Activated B cell treated with CpG ODN at 0.5 μM for 24 hours (primary cell): ENCODE data around the gene FARS2. TPM values are rescaled to one million over a fixed set of nuclear protein-coding genes. Genes with fewer than 3 reads are reported as not detected.

Source experiments
- ATAC-seq: fragments of 200-7000 bp; cut with Tn5 transposase; one replicate; pipeline ENCODE4 v1.10.0; 2021; ENCODE audit warnings: low read depth, mild to moderate bottlenecking, moderate library complexity
- CTCF ChIA-PET: fragments of 350-600 bp; sonication (Branson Sonifier 250); formaldehyde crosslinking; loops from one replicate; lab custom pipeline; 2021; ENCODE audit warnings: antibody characterized with exemption; lab: Charles Lee
- POLR2A ChIA-PET: fragments of 350-600 bp; sonication (Branson Sonifier 250); formaldehyde crosslinking; loops from one replicate; lab custom pipeline; 2021; ENCODE audit warnings: antibody characterized with exemption; lab: Charles Lee
- DNase-seq: peaks from one replicate; pipeline ENCODE4 v3.0.0; 2022
- H3K27ac Mint-ChIP-seq: one replicate; pipeline ENCODE4 v1.8.0; 2020; ENCODE audit warnings: mixed read lengths
- H3K27me3 Mint-ChIP-seq: one replicate; pipeline ENCODE4 v1.8.0; 2021; ENCODE audit warnings: mixed read lengths
- H3K36me3 Mint-ChIP-seq: one replicate; pipeline ENCODE4 v1.8.0; 2021; ENCODE audit warnings: low read depth, mixed read lengths
- H3K4me1 Mint-ChIP-seq: one replicate; pipeline ENCODE4 v1.8.0; 2021; ENCODE audit warnings: mixed read lengths
- H3K4me3 Mint-ChIP-seq: one replicate; pipeline ENCODE4 v1.8.0; 2020; ENCODE audit warnings: mild to moderate bottlenecking, mixed read lengths
- H3K9me3 Mint-ChIP-seq: one replicate; pipeline ENCODE4 v1.8.0; 2020; ENCODE audit warnings: mixed read lengths
- intact Hi-C: fragments of 100-400 bp; cut with micrococcal nuclease; formaldehyde crosslinking; loops from one replicate; pipeline ENCODE4 v1.15.1; 2024
- total RNA-seq: library from RNA; stranded (reverse); gene quantifications from 2 replicates; pipeline ENCODE4 v1.2.3, GENCODE V29; 2022
- TF ChIP-seq, protein P1 (sequence below): fragments of 200-600 bp; IDR thresholded peaks from one replicate; pipeline ENCODE4 v1.8.0; 2022; ENCODE audit warnings: antibody characterized with exemption, mild to moderate bottlenecking

FARS2 gene
- total RNA-seq, 1 donor from 2014 or later = 32.7 TPM

DNA sequence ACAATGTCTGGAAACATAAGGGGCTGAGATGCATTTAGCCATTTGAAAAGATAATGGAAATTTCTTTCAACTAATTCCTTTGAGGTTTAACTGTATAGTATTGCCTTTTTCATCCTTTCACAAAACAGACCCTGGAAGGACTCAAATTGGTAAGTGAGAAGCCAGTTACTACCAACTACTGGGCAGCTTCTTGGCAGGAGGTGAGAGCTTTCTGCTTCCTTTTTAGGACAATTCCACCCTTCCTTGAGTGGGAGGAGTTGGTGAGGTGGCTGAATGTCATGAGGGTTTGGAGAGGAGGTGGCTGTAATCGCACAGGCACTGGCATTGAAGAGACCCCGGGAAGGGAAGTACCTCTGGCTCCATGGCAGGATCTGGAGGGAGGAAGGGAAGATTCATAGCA lies 404.4 kb downstream of the FARS2 start:
- no peaks in the 10 kb centered on the region for H3K27me3 Mint-ChIP-seq
- intact Hi-C loops = loop anchor here (2.0 kb wide), 1 partner anchor 15 kb away; no protein-coding TSS in a partner anchor
- no peaks in the 10 kb centered on the region for H3K9me3 Mint-ChIP-seq
- CTCF ChIA-PET = no interaction called here
- peak overlapping the region; percentile 19 for H3K4me3 Mint-ChIP-seq
- POLR2A ChIA-PET = no interaction called here
- DNase-seq (no peak), ATAC-seq (no peak)
- no peaks in the 10 kb centered on the region for H3K36me3 Mint-ChIP-seq
- peak overlapping the region; percentile 74 for H3K27ac Mint-ChIP-seq
- TF ChIP-seq, protein P1, sequence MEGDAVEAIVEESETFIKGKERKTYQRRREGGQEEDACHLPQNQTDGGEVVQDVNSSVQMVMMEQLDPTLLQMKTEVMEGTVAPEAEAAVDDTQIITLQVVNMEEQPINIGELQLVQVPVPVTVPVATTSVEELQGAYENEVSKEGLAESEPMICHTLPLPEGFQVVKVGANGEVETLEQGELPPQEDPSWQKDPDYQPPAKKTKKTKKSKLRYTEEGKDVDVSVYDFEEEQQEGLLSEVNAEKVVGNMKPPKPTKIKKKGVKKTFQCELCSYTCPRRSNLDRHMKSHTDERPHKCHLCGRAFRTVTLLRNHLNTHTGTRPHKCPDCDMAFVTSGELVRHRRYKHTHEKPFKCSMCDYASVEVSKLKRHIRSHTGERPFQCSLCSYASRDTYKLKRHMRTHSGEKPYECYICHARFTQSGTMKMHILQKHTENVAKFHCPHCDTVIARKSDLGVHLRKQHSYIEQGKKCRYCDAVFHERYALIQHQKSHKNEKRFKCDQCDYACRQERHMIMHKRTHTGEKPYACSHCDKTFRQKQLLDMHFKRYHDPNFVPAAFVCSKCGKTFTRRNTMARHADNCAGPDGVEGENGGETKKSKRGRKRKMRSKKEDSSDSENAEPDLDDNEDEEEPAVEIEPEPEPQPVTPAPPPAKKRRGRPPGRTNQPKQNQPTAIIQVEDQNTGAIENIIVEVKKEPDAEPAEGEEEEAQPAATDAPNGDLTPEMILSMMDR = no peak
- H3K4me1 Mint-ChIP-seq = peaks cover 59% of the 10 kb centered on the region

DNA sequence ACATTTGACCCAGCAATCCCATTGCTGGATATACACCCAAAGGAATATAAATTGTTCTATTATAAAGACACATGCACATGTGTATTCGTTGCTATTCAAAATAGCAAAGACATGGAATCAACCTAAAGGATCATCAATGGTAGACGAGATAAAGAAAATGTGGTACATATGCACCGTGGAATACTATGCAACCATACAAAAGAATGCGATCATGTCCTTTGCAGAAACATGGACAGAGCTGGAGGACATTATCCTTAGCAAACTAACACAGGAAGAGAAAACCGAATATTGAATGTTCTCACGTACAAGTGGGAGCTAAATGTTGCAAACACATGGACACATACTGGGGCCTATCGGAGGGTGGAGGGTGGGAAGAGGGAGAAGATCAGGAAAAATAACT lies 405.4 kb downstream of the FARS2 start:
- CTCF ChIA-PET = no interaction called here
- TF ChIP-seq, protein P1 = no peak
- no peaks in the 10 kb centered on the region for H3K27me3 Mint-ChIP-seq
- no peaks in the 10 kb centered on the region for H3K9me3 Mint-ChIP-seq
- ATAC-seq = no peak
- intact Hi-C loops = no loop called here
- H3K27ac Mint-ChIP-seq = no peak overlapping the region
- POLR2A ChIA-PET = no interaction called here
- H3K36me3 Mint-ChIP-seq = peaks cover 2% of the 10 kb centered on the region
- no peak overlapping the region for H3K4me3 Mint-ChIP-seq
- no peak for DNase-seq
- H3K4me1 Mint-ChIP-seq = peaks cover 64% of the 10 kb centered on the region

DNA sequence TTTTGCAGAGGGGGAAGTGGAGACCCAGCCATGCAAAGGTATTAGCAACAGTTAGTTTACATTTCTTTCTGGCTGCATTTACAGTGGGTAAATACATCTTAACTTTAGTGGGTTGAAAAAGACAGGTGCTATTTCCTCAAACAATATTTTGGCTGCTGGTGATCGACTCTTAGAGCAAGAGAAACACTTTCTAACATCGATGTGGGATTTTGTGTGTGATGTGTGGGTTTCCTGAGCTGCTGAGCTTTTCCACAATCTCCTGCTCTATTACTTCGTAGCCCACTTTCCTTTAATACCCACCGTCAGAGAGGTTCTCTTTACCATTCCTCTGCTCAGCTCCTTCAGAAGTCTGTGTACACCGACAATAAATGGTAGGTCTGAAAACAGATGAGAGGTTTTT lies 406.4 kb downstream of the FARS2 start:
- CTCF ChIA-PET = no interaction called here
- no peak for ATAC-seq
- POLR2A ChIA-PET = interaction anchor here (0.6 kb wide), 1 partner anchor 31 kb away, joined by 5 read pairs; no protein-coding TSS in a partner anchor
- H3K4me1 Mint-ChIP-seq = peaks cover 57% of the 10 kb centered on the region
- TF ChIP-seq, protein P1 = no peak
- no peaks in the 10 kb centered on the region for H3K9me3 Mint-ChIP-seq
- no peak for DNase-seq
- no peaks in the 10 kb centered on the region for H3K27me3 Mint-ChIP-seq
- no peak overlapping the region for H3K4me3 Mint-ChIP-seq
- no peak overlapping the region for H3K27ac Mint-ChIP-seq
- intact Hi-C loops = no loop called here
- H3K36me3 Mint-ChIP-seq = peaks cover 4% of the 10 kb centered on the region

DNA sequence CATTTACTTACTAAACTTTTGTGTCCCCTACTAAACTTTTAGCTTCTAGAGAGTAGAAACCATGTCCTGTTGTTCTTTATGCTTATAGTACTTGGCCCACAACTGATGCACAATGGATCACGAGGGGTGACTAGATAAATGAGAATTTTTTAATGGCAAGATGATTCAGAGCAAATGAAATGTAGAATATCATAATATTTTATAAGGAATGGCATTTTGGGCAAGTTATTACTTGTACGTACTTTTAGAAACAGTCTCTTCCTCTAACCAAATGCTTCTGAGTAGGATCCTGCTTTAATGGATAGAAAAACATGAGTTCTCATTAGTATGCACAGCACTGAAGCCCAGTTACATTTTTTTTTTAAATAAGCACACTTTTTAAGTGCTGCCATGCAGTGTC lies 409.1 kb downstream of the FARS2 start:
- H3K27me3 Mint-ChIP-seq = no peaks in the 10 kb centered on the region
- no peaks in the 10 kb centered on the region for H3K9me3 Mint-ChIP-seq
- no peak for ATAC-seq
- peaks cover 4% of the 10 kb centered on the region for H3K36me3 Mint-ChIP-seq
- intact Hi-C loops = no loop called here
- TF ChIP-seq, protein P1 = no peak
- H3K4me3 Mint-ChIP-seq = no peak overlapping the region
- peaks cover 37% of the 10 kb centered on the region for H3K4me1 Mint-ChIP-seq
- peak overlapping the region; percentile 57 for H3K27ac Mint-ChIP-seq
- DNase-seq = no peak
- POLR2A ChIA-PET = interaction anchor here (1.4 kb wide), 1 partner anchor 10 kb away, joined by 4 read pairs; no protein-coding TSS in a partner anchor
- CTCF ChIA-PET = no interaction called here

DNA sequence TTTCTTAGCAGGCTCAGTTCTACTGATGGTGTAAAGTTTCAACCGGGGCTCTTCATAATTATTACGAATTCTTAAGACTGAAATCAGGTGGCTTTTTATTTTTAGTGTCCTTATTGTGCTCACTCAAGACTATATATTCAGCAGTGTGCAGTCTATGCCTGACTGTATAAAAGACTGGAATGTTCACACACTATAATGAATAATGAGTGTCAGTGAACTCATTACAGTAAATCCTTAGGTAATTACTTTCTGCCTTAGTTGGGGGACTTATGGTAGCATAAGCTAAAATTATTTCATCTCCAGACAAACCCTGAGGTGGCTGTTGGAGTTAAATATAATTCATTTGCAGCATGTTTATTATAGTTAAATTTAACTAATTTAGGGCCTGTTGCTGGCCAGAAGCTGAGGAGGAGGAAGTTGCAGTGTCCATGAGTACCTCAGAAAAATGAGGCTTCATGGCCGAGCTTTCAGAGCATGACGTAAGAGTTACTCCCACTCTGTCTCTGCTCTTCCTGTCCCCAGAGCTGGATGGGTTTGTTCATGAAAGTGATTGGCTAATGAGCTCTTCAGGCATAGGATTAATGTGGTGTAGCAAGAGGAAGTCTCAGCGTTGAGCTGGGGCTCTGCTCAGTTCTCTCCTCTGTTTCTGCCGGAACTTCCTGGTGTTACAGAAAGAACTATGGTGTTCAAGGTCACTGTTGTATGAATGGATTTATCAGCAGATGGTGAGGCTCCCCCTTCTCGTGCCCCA lies 409.7 kb downstream of the FARS2 start:
- Mint-ChIP-seq H3K36me3 (peaks cover 4% of the 10 kb centered on the region), H3K9me3 (no peaks in the 10 kb centered on the region), H3K4me3 (no peak overlapping the region), H3K4me1 (peaks cover 31% of the 10 kb centered on the region), H3K27ac (peak overlapping the region; percentile 57), H3K27me3 (no peaks in the 10 kb centered on the region)
- ATAC-seq (peak; percentile 75), DNase-seq (no peak)
- intact Hi-C loops = no loop called here
- TF ChIP-seq, protein P1 = no peak
- ChIA-PET POLR2A (interaction anchor here (1.4 kb wide), 1 partner anchor 9 kb away, joined by 4 read pairs; no protein-coding TSS in a partner anchor), CTCF (interaction anchor here (1.3 kb wide), 1 partner anchor 200 kb away, joined by 4 read pairs; no protein-coding TSS in a partner anchor)
